Effector CD8-positive, alpha-beta T cell (primary cell): ENCODE data around the gene SERPINA10.

Experiments used
- DNase-seq: peaks from one replicate; lab custom pipeline; 2025; lab: John Stamatoyannopoulos, UW
- total RNA-seq, 4 experiments: gene quantifications; one replicate each; lab custom pipeline; 2026; lab: John Stamatoyannopoulos, UW

Gene SERPINA10, protein sequence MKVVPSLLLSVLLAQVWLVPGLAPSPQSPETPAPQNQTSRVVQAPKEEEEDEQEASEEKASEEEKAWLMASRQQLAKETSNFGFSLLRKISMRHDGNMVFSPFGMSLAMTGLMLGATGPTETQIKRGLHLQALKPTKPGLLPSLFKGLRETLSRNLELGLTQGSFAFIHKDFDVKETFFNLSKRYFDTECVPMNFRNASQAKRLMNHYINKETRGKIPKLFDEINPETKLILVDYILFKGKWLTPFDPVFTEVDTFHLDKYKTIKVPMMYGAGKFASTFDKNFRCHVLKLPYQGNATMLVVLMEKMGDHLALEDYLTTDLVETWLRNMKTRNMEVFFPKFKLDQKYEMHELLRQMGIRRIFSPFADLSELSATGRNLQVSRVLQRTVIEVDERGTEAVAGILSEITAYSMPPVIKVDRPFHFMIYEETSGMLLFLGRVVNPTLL
- total RNA-seq, result 0 reads per million in 4 experiments

DNA sequence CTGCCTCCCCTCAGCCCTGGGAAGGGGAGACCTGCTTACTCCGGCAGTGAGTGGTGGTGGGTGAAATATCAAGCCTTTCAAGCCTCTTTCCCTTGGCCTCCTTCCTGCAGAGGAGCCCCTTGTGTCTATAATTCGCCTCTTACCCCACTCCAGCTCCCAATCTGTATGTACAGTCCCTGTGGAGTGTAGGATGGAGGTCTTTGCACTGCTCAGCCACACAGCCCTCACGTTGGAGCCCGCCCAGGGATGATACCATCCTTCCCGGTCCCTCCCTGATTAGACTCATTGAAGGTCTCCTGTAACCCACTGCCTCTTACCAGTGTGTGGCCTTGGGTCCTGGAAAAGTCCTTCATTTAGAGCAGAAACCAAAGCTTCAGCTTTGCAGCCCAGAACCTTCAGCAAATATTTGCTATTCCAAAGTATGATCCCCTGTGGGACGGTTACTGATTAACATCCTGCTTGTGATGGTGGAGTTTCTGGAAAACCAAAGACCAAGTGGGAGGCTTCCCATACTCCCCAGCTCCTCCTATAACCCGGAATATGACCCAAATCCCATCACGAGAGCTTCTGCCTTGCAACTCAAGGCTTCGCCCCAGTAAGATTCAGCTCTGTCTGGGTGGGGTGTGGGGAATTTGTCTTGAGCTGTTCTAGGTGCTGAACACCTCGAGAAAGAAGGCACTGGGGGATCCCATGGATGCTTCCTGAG lies at the start of gene SERPINA10:
Gene SERPINA10, minus strand, starts transcription at position 397 of the 706 bp plus-strand sequence. CDS start 2,675 bp downstream, outside the sequence.
- DNase-seq, result no peak

DNA sequence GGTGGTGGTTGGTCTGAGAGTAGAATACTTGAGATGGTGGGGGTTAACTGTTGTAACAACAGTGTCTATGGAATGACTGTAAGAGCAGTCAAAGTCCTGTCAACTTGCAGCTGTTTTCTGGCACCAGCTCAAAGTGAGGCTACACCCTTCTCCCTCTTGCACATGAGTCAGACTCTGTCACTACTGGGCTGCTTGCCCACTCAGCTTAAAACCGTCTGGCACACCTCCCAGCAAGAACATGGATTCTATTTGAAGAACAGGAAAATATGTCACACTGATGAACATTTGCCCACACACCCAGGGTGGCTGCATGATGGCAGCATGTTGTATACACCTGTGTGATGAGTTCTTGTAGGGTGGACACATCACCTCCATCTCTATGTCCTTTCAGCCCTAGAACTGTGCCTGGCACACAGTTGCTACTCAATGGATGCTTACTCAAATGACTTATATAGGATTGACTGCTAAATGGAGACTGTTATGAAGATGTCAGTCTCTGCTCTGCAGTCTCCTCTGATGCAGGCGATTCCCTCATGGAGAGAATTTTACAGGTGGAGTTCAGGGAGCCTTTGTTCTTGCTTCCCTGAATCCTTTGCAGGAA lies 49.4 kb upstream of the SERPINA10 start:
- DNase-seq, result no peak

DNA sequence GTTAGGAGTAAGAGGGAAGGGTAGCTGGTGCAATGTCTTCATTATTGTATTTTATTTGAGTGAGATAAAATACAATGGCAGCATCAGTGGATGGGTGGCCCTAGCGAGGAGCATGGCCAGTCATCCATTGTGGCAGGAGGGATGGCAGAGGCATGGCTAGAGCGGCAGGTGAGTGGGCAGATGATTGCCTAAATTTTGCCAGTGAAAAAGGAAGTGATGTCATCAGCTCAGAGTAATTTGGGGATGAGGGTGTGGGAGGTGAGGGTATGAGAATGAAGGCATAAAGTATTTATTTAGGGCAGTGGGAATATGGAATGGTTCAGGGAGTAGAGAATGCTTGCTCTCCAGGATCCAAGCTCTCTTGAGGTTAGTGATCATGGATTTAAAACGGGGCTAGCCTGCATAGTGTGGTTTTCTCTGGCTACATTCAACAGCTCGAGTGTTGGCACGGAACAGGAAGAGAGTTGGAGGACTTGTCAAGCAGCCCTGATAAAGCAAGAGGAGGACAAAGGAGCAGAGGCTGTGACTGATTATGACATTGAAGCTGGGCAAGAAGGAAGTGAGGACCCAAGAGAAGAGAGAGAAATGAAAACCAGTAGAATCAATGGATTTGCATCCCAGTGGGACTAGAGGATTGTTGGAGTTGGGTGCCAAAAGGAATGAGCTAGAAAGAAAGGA lies 48.7 kb upstream of the SERPINA10 start:
- no peak for DNase-seq

DNA sequence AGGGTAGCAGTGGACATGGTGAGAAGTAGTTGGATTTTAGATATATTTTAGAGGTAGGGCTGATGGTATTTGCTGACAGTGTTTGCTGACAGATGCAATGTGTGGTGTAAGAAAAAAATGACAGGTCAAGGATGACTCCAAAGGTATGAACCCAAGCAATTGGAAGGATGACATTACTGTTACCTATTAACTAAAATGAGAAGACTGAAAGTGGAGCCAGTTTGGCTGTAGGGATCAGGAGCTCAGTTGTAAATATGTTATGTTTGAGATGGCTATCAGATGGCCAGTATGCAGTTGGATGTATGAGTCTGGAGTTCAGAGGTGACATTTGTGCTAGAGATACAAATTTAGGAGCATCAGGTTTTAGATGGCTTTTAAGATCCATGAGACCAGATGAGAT lies 47.5 kb upstream of the SERPINA10 start:
- no peak for DNase-seq

DNA sequence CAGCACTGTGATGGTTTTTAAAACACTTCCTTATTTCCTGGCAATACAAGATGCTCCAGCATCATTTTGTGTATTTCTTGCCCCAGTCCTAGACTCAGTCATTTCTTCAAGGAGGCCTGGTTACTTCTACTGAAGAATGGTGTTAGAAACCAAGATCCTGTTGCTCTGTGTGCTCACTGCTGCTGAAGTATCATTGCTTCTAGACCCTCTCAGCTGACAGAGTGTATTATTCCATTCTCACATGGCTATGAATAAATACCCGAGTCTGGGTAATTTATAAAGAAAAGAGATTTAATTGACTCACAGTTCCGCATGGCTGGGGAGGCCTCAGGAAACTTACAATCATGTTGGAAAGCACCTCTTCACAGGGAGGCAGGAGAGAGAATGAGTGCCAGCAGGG lies 45.0 kb upstream of the SERPINA10 start:
- no peak for DNase-seq

DNA sequence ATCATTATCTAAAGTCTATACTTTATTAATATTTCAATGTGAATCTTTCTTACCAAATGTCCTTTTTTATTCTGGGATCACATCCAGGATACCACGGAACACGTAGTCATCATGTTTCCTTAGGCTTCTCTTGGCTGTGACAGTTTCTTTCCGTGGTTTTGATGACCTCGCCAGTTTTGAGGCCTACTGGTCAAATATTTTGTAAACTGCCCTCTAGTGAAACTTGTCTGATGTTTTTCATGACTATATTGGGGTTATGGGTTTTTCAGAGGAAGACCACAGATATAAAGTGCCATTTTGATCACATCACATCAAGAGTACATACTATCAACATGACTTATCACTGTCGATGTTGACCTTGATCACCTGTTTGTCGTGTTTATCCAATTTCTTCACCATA lies 44.2 kb upstream of the SERPINA10 start:
- DNase-seq, result no peak

DNA sequence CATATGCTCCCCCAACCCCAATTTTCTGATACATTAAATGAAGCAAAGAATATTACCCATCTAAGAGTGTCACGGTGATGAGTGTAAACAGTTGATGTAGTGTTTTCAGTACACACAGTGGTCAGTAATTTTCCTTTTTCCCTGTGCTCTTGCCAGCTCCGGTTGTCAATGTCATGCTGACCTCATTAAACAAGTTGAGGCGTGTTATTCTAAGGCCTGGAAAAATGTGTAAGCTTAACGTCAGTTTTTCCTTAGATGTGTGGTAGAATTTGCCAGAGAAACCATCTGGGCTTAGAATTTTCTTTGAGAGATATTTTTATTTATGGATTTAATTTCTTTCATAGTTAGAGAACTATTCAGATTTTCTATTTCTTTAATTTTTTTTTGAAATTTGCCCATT lies 41.8 kb upstream of the SERPINA10 start:
- DNase-seq, result no peak

DNA sequence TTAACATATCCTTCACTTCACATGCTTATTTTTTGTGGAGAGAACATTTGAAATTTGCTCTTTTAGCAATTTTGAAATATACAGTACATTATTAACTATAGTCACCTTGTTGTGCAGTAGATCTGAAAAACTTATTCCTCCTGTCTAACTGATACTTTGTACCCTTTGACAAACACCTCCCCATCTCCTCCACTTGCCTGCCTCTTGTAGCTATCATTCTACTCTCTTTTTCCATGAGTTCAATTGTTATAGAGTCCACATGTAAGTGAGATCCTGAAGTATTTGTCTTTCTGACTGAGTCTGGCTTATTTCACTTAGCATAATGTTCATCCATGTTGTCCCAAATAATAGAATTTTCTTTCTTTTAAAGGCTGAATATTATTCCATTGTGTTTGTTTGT lies 39.5 kb upstream of the SERPINA10 start:
- DNase-seq, result no peak

DNA sequence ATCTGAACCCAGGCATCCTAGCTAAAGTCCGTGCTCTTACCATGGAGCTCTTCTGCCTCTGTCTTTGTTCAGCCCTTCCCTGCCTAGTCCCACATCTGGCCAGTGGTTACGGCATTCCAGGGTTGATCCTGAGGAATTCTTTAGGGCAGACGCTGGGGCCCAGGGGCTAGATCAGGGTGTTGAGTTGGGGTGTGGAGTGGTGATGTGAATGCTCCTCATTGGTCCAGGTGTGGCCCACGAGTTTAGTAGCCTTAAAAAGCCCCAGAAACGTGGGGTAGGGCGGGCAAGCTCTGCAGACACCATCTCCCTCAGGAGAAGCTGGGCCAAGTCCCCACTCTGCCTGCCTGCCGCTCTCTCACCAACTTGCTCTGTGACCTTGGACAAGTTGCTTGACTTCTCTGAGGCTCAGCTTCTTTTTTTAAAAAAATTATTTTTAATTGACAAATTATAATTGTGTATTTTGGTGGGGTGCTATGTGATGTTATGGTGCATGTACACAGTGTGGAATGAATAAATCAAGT lies 39.1 kb upstream of the SERPINA10 start:
- DNase-seq, result no peak

DNA sequence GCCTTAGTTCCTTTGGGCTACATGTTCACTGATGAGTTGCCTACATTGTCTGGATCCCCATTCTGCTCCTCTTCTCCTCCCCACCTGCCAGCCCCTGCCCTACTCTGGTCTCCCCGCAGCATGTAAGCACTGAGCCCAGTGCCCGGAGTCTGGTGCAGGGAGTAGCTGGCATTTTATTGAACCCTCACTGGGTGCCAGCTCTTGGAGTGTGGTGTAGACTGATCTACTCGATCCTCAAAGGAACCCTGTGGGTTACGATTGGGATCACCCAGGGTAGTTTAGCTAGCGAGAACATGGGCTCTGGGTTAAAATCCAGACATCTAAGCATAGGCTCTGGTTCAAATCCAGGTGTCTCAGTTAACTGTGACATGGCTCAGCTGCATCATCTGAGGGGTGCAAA lies 38.4 kb upstream of the SERPINA10 start:
- no peak for DNase-seq

DNA sequence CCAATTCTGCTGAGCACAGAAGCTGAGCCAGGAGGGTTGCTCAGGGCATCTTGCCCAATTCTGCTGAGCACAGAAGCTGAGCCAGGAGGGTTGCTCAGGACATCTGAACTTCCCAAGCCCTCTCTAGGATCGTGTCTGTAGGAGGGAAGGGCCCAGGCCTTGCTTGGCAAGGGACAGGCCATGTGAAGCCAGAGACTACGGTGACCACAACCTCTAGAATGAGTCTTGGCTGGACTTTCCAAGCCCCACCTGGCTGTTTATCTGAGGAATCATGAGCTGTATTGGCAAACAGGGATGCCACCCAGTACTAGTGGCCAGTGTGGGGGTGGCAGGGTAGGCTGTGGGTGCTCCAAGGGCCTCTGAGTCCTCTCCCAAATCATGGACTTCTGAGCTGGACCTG lies 37.8 kb upstream of the SERPINA10 start:
- no peak for DNase-seq

DNA sequence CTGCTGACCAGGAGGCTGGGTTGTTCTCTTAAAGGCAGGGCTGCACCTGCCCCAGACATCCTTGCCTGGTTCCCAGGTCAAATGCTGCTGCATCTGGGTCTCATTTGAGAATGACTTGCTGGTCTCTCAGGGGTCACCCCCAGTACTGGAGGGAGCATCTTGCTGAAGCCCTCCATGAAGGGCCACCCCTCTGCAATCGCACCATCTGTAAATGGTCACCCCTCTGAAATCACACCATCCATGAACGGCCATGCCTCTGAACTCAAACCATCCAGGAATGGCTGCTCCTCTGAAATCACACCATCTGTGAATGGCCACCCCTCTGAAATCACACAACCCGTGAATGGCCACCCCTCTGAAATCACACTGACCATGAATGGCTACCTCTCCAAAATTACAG lies 37.4 kb upstream of the SERPINA10 start:
- DNase-seq, result no peak

DNA sequence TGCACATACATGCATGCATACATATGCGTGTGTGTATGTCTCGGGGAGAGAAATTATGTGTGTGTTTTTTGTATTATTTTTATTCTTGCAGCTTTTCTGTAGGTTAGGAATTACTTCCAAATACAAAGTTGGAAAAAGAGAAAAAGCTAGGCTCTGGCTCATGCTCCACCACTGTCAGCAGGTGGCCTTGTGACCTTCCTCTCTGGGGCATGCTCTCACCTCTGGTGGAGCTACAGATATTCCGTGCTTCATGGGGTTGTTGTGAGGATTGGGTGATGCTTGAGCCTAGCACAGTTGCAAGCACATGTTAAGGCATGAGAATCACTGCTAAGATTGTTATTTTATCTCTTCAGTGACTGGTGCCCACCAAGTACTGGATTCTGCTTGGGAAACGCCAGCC lies 36.8 kb upstream of the SERPINA10 start:
- DNase-seq, result no peak

DNA sequence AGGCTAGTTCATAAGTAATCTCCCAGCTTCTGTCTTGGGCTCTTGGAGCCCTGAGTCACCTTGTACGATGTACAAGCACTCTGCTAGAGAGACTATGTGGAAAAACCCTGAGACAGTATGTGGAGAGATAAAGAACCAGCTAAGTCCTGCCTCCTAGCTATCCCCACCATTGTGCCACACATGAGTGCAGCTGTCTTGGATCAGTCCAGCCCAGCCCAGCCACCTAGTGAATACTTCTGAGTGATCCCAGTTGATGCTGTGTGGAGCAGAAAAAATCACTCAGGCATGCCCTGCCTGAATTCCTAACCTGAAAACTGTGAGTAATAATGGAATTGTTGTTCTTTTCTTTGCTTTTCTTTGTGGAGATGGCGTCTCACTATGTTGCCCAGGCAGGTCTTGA lies 35.1 kb upstream of the SERPINA10 start:
- DNase-seq, result no peak

DNA sequence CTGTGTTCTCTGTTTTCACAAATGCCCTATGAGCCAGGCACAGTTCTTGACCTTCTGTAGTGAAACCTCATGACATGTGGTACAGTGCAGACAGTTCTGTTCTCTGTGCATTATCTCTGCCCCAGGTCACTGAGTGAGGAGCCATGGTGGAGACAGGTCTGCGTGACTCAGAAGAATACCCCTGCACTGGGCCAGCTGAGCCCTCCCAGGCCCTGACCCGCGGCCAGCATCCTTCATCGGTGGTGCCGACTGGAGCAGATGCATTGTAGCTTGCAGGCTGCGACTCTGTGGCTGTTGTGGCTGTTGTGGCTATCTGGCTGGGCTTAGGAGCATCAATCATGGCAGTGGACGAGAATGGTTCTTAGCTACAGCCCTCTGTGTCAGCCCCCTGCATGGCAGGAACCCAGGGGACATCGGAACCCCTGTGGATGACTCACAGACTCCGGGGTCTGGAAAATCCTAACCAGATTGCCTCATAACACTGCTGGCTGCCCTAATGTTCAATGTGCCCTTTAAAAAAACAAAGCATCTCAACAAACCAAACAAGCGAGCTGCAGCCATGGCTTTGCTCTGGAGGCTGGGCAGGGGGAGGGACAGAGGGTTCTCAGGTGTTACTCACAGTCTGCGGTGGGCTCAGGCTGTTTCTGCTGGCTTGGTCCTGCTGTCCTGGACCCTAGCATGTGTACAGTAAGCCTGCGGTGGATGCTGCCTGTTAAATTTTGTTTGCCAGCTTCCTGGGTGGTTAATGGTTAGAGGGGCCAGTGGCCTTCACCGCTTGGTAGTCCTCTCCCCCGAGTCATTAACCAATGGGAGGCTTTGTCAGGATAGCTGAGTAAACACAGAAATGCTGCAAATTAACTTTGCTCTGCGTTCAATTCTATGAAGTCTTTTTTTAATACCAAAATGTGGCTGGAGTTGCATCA lies 29.8 kb upstream of the SERPINA10 start, which contains the start of gene SERPINA6:
Gene SERPINA6, minus strand, starts transcription at position 689 of the 923 bp plus-strand sequence. CDS start 8,688 bp downstream, outside the sequence.
- DNase-seq, result no peak

DNA sequence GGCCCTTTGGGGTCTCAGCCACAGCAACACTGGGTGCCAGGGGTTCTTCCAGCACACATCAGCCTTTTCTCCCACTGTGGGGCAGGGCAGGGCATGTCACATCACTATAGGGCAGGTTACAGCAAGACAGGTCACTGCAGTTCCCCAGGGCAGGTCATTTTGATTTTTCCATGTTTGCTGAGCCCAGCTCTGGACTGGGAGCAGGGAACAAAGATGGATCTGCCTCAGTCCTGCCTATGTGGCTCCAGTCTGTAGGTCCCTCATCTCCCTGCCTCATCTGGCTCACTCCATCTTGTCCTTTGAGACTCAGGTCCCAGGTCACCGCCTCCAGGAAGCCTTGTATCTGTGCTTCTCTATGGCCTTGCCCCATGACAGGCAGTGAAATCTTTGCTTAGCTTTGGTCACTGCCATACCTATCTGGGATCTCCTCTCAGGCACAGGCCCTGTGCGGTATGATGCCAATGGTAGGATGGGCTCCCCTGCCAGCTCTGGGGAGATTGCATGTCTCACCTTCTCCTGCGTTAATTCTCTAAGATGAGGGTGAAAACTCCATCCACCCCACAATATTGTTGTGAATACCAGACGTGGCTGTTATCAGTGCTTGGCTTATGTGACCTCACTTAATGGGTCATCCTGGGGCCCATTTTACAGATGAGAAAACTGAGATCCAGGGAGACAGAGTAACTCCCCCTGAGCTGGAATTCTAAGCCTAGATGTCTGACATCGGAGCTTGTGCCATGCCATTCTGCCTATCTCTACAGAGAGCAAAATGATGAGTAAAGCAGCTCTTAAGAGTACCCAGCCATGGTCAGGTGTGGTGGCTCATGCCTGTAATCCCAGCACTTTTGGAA lies 28.6 kb upstream of the SERPINA10 start:
- DNase-seq, result no peak

DNA sequence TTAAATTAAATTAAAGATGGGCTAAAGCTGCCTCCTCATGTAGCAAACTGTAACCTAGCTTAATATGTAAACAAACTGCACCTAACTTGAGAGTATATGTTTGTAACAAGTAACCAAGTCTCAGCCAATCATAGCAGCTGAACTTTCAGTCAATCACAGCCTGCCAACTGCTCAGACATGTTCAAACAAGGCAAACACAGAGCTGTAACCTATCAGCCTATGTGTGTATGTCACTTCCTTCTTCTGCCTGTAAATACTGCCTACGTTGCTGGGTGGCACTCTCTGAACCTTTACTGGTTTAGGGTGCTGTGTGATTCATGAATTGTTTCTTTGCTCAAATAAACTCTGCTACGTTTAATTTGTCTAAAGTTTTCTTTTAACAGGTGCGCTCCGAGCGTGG lies 27.2 kb upstream of the SERPINA10 start:
- no peak for DNase-seq

DNA sequence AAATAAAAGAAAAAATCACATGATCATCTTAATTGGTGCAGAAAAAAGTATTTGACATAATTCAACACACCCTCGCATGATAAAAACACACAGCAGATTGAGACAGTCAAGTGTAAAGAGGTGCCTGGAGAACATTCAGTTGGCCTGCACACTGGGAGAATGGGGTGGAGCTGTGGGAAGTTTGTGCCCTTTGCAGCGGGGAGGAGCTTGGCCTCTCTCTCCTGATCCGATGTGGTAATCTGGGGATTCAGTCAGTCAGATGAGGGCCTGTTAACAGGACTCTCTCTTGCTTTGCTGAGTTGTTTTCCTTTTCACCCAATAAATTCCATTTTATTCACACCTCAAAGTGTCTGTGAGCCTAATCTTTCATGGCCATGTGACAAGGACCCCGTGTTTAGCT lies 24.2 kb upstream of the SERPINA10 start:
- no peak for DNase-seq

DNA sequence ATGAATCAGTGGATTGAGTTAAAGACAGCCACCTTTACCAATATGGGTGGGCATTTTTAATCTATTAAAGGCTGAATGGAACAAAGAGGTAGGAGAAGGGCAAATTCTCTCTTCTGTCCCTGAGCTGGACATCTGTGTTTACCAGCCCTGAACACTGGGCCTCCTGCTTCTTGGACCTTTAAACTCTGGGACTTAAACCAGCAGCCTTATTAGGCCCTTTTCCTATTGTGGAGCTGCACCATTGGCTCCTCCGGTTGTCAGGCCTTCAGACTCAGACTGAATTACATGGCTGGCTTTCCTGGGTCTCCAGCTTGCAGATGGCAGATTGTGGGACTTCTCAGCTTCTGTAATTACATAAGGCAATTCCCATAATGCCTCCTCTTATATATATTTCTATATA lies 23.6 kb upstream of the SERPINA10 start:
- DNase-seq, result no peak

DNA sequence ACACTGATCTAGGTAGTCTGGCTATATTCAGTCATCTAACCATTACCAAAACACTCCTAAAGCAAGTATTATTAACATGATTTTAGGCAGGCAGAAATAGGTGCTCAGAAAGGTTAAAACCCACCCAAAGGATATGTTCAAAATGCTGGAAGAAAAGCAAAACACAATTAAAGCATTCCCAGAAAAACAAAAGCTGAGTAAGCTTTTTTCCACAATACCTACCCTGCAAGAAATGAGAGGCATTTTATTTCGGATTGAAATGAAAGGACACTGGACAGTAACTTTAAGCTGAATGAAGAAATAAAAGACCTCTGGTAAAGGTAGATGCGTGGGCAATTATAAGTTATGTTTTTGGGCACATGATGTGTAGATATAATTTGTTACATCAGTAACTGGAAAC lies 21.8 kb upstream of the SERPINA10 start:
- DNase-seq, result no peak
